Smooth muscle cell (in vitro differentiated cells): ENCODE results near the gene C20orf173. TPM values are rescaled to one million over a fixed set of nuclear protein-coding genes. Genes with fewer than 3 reads are reported as not detected.
A peak's percentile ranks its signal among the peaks of the same experiment; 100 is the strongest.

Experiments
- DNase-seq: peaks from one replicate; lab custom pipeline; 2025; ENCODE audit not compliant: unreplicated experiment; lab: John Stamatoyannopoulos, UW
- H2AFZ ChIP-seq: fragments of 200-600 bp; sonication (generic); 2 replicates; pipeline ENCODE4 v1.6.0; 2016; ENCODE audit warnings: antibody characterized with exemption, low read depth, mild to moderate bottlenecking
- H3F3A ChIP-seq: fragments of 200-600 bp; sonication (generic); 2 replicates; pipeline ENCODE4 v1.6.0; 2017; ENCODE audit warnings: antibody characterized with exemption, low read depth
- H3K27ac ChIP-seq: fragments of 200-600 bp; sonication (generic); 2 replicates; pipeline ENCODE4 v1.5.1; 2016; ENCODE audit warnings: low read depth, mild to moderate bottlenecking
- H3K27me3 ChIP-seq: fragments of 200-600 bp; sonication (generic); 2 replicates; pipeline ENCODE4 v1.6.1; 2016; ENCODE audit warnings: low read depth, mild to moderate bottlenecking
- H3K36me3 ChIP-seq: fragments of 200-600 bp; sonication (generic); 2 replicates; pipeline ENCODE4 v1.5.1; 2016; ENCODE audit warnings: low read depth
- H3K4me1 ChIP-seq: fragments of 200-600 bp; sonication (generic); 2 replicates; pipeline ENCODE4 v1.5.1; 2016; ENCODE audit warnings: low read depth
- H3K4me2 ChIP-seq: fragments of 200-600 bp; sonication (generic); 2 replicates; pipeline ENCODE4 v1.6.0; 2016; ENCODE audit warnings: mild to moderate bottlenecking
- H3K4me3 ChIP-seq: fragments of 200-600 bp; sonication (generic); 2 replicates; pipeline ENCODE4 v1.5.1; 2016; ENCODE audit warnings: mild to moderate bottlenecking
- H3K79me2 ChIP-seq: fragments of 200-600 bp; sonication (generic); 2 replicates; pipeline ENCODE4 v1.6.0; 2016; ENCODE audit warnings: low read depth, mild to moderate bottlenecking
- H3K9ac ChIP-seq: fragments of 200-600 bp; sonication (generic); 2 replicates; pipeline ENCODE4 v1.6.0; 2016; ENCODE audit warnings: low read depth
- H3K9me3 ChIP-seq: fragments of 200-600 bp; sonication (generic); replicated peaks from 2 replicates; pipeline ENCODE4 v1.5.1; 2016; ENCODE audit warnings: low read depth
- H4K20me1 ChIP-seq: fragments of 200-600 bp; sonication (generic); 2 replicates; pipeline ENCODE4 v1.6.0; 2016; ENCODE audit warnings: low read depth
- CTCF ChIP-seq: fragments of 200-600 bp; sonication (generic); IDR thresholded peaks from 2 replicates; pipeline ENCODE4 v1.5.1; 2017; ENCODE audit warnings: borderline replicate concordance, mild to moderate bottlenecking, antibody characterized with exemption; ENCODE audit not compliant: insufficient read depth, poor library complexity, severe bottlenecking
- WGBS: methylation state at CpG from one replicate; pipeline ENCODE4 v1.1.7; 2016; ENCODE audit warnings: low lambda C conversion rate; 5-methylcytosine and 5-hydroxymethylcytosine counted together
- polyA plus RNA-seq: library from polyadenylated mRNA; unstranded; fragments of >200 nt; fragmentation: Nextera tagmentation; extraction: Ambion mirVana; gene quantifications from 2 replicates; pipeline ENCODE4 v1.2.1, GENCODE V29; 2016
- total RNA-seq: library from RNA; depleted of rRNA; stranded (reverse); fragments of >200 nt; gene quantifications from 2 replicates; pipeline ENCODE4 v1.2.3, GENCODE V29; 2014

The C20orf173 gene
- total and polyA plus RNA-seq, 2 experiments from 2014 or later: not detected

GRCh38 chr20:35514371-35514932 lies 15.0 kb downstream of the C20orf173 start:
- 92% methylated on average over 11 of the region's 11 CpGs for WGBS
- peaks cover 4% of the 10 kb centered on the region for H3F3A ChIP-seq
- no peak overlapping the region for H2AFZ ChIP-seq
- no peak overlapping the region for H3K4me2 ChIP-seq
- no peaks in the 10 kb centered on the region for H3K27me3 ChIP-seq
- H3K4me1 ChIP-seq: no peaks in the 10 kb centered on the region
- no peak for DNase-seq
- no peaks in the 10 kb centered on the region for H3K79me2 ChIP-seq
- H4K20me1 ChIP-seq: no peaks in the 10 kb centered on the region
- no peak overlapping the region for H3K9ac ChIP-seq
- no peaks in the 10 kb centered on the region for H3K9me3 ChIP-seq
- no peak overlapping the region for H3K4me3 ChIP-seq
- H3K27ac ChIP-seq: no peak overlapping the region
- H3K36me3 ChIP-seq: no peaks in the 10 kb centered on the region
- no peak for TF ChIP-seq CTCF

GRCh38 chr20:35511814-35512420 lies 17.5 kb downstream of the C20orf173 start:
- peaks cover 4% of the 10 kb centered on the region for H3F3A ChIP-seq

DNA sequence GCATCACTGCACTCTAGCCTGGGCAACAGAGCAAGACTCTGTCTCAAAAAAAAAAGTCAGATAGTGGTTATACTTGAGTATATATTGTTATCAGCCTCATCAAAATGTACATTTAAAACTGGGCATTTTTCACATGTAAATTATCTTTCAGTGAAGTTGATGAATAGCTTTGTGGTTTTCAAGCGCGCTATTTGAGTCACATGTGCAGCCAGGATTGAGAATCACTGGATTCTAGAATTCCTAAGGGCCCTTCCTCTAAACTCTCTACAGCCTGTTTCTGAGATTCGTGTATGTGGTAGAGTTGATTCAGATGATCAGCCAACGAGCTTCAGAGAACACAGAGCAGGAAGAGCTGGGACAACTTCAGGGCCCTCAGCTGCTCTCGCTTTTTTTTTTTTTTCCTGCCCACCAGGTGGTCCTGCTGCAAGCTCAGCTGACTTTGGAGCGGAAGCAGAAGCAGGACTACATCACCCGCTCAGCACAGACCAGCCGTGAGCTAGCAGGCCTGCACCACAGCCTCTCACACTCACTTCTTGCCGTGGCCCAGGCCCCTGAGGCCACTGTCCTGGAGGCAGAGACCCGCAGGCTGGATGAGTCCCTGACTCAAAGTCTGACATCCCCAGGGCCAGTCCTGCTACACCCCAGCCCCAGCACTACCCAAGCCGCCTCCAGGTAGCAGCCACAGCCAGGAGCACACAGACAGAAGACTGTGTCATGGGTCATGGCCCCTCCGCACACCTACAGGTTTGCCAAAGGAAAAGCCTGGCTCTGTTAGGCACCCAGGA lies 18.3 kb downstream of the C20orf173 start:
- H3K4me1 ChIP-seq: no peaks in the 10 kb centered on the region
- H3K4me3 ChIP-seq: no peak overlapping the region
- H2AFZ ChIP-seq: no peak overlapping the region
- 95% methylated on average over 11 of the region's 12 CpGs for WGBS
- H3K79me2 ChIP-seq: no peaks in the 10 kb centered on the region
- no peak for DNase-seq
- no peaks in the 10 kb centered on the region for H3K36me3 ChIP-seq
- peaks cover 16% of the 10 kb centered on the region for H4K20me1 ChIP-seq
- no peak overlapping the region for H3K9ac ChIP-seq
- H3K9me3 ChIP-seq: no peaks in the 10 kb centered on the region
- no peaks in the 10 kb centered on the region for H3F3A ChIP-seq
- no peak overlapping the region for H3K27ac ChIP-seq
- H3K4me2 ChIP-seq: no peak overlapping the region
- TF ChIP-seq CTCF: no peak
- H3K27me3 ChIP-seq: no peaks in the 10 kb centered on the region

More at GRCh38 chr20:35511814-35512420, 17.5 kb downstream of the C20orf173 start:
- H2AFZ ChIP-seq: no peak overlapping the region
- H3K27ac ChIP-seq: no peak overlapping the region
- DNase-seq: no peak
- WGBS: 85% methylated on average over 2 of the region's 2 CpGs
- H3K9me3 ChIP-seq: no peaks in the 10 kb centered on the region
- H3K27me3 ChIP-seq: no peaks in the 10 kb centered on the region
- H3K4me1 ChIP-seq: no peaks in the 10 kb centered on the region
- no peaks in the 10 kb centered on the region for H3K36me3 ChIP-seq
- TF ChIP-seq CTCF: peak; percentile 38
- no peak overlapping the region for H3K4me3 ChIP-seq
- H3K79me2 ChIP-seq: no peaks in the 10 kb centered on the region
- peaks cover 8% of the 10 kb centered on the region for H4K20me1 ChIP-seq
- no peak overlapping the region for H3K9ac ChIP-seq
- no peak overlapping the region for H3K4me2 ChIP-seq
